ENCODE measurements around the gene B3GAT2.

B3GAT2 gene

DNA sequence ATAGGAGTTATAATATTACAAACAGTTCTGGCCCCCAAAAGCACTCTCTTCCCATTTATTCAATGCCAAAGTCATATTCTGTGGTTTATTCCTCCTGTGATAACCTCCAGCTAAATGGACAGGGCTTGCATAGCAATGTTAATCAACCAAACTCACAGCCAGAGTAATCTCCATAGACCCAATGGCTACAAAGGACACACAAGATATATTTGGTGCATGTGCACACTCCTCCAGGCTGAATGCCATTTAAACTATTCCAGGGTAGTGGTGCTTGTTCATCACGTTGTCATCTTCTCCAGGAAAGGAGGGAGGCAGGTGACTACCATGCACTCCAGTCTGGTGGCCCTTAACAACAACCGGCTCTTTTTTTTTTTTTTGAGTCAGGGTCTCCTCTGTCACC is 56.8 kb downstream of the B3GAT2 start:
- Histone ChIP-seq H3K4me3 (ENCODE audit: low read depth, low read length) (no peak overlapping the region), H3K27ac (ENCODE audit: low read depth, low read length) (no peak overlapping the region), H3K36me3 (ENCODE audit: control insufficient read depth, insufficient read depth, low read length) (no peaks in the 10 kb centered on the region), H3K9me3 (ENCODE audit: control insufficient read depth, insufficient read depth, low read depth, low read length) (no peaks in the 10 kb centered on the region), H3K27me3 (ENCODE audit: control insufficient read depth, insufficient read depth, low read length) (no peaks in the 10 kb centered on the region), H3K4me1 (ENCODE audit: control insufficient read depth, insufficient read depth, low read length) (no peaks in the 10 kb centered on the region), H3K9ac (ENCODE audit: low read length) (no peak overlapping the region)

DNA sequence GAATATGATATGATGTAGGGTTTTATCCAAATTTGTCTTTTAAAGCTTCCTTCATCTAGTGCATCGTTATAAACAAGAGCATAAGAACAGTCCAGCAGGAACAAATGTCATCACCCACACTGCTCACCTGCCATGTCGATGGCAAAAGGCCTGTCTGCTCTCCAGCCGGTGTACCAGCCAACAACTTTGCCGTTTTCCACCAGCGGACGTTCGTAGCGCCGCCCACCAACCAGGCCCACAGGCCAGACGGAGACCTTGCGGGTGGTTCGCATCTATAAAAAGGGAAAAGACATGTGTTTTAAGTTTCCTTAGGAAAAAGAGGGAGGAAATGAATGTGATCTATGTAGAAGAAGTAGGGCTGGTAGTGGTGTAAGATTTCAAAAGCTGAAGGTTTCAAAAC is 62.9 kb downstream of the B3GAT2 start:
- Histone ChIP-seq H3K36me3 (ENCODE audit: control insufficient read depth, insufficient read depth, low read length) (no peaks in the 10 kb centered on the region), H3K9ac (ENCODE audit: low read length) (no peak overlapping the region), H3K27me3 (ENCODE audit: control insufficient read depth, insufficient read depth, low read length) (no peaks in the 10 kb centered on the region), H3K4me1 (ENCODE audit: control insufficient read depth, insufficient read depth, low read length) (no peaks in the 10 kb centered on the region), H3K4me3 (ENCODE audit: low read depth, low read length) (no peak overlapping the region), H3K9me3 (ENCODE audit: control insufficient read depth, insufficient read depth, low read depth, low read length) (no peaks in the 10 kb centered on the region), H3K27ac (ENCODE audit: low read depth, low read length) (no peak overlapping the region)

DNA sequence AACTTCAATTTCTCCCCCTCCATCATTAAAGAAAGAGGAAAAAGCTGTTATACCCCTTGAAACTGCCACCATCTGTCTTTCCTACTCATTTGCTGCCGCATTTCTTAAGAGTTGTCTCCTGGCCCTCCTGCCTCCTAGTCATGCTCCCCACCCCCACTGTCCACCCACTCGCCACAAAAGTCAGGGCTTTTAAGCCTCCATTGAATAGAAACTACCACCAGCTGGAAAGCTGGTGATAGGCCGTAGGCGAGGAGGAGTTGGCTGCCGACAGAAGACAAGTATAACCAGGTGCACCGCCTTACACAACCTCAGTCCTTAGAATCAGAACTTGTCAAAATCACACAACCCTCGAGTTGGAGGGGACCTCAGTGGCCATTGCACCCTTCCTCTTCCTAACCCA is 67.6 kb downstream of the B3GAT2 start:
- Histone ChIP-seq H3K27ac (ENCODE audit: low read depth, low read length) (no peak overlapping the region), H3K9me3 (ENCODE audit: control insufficient read depth, insufficient read depth, low read depth, low read length) (no peaks in the 10 kb centered on the region), H3K27me3 (ENCODE audit: control insufficient read depth, insufficient read depth, low read length) (no peaks in the 10 kb centered on the region), H3K9ac (ENCODE audit: low read length) (no peak overlapping the region), H3K4me3 (ENCODE audit: low read depth, low read length) (no peak overlapping the region), H3K4me1 (ENCODE audit: control insufficient read depth, insufficient read depth, low read length) (peaks cover 17% of the 10 kb centered on the region), H3K36me3 (ENCODE audit: control insufficient read depth, insufficient read depth, low read length) (no peaks in the 10 kb centered on the region)

DNA sequence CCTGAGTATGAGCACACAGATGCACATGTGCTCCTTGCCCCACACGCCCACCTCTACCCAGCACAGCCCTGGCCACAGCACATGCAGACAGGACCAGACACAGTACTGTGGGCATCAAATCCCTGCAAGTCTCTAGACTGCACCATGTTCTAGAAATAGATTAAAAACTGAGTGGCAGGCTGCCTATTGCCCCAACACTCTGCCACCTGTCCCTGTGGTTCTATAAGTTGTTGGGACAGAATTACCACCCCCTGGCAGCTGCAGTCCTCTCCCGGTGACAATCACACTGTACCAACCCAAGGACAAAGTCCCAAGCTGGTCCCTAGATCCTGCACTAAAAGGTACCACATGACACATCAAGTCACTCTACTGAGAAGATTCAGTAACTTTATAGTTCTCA is 70.2 kb downstream of the B3GAT2 start:
- Histone ChIP-seq H3K27me3 (ENCODE audit: control insufficient read depth, insufficient read depth, low read length) (no peaks in the 10 kb centered on the region), H3K9me3 (ENCODE audit: control insufficient read depth, insufficient read depth, low read depth, low read length) (no peaks in the 10 kb centered on the region), H3K27ac (ENCODE audit: low read depth, low read length) (no peak overlapping the region), H3K9ac (ENCODE audit: low read length) (no peak overlapping the region), H3K4me1 (ENCODE audit: control insufficient read depth, insufficient read depth, low read length) (peaks cover 17% of the 10 kb centered on the region), H3K4me3 (ENCODE audit: low read depth, low read length) (no peak overlapping the region), H3K36me3 (ENCODE audit: control insufficient read depth, insufficient read depth, low read length) (no peaks in the 10 kb centered on the region)

DNA sequence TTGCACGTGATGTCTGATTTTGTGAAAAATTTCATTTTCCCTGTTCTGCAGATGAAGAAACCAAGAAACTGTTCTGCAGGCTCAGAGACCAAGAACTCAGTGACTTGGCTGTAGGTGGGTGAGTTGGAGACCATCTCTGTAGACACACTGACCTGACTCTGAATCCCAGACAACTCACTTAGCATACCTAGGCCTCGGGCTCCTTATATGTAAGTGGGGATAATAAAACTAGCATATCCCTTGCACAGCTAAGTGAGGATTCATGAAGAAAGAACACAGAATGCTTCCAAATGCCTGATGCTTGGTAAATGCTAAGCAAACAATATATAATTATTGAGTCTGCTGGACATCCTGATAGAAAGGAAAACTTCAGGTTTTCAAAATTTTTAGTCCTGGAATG is 70.8 kb downstream of the B3GAT2 start:
- Histone ChIP-seq H3K27me3 (ENCODE audit: control insufficient read depth, insufficient read depth, low read length) (no peaks in the 10 kb centered on the region), H3K9me3 (ENCODE audit: control insufficient read depth, insufficient read depth, low read depth, low read length) (no peaks in the 10 kb centered on the region), H3K9ac (ENCODE audit: low read length) (no peak overlapping the region), H3K4me3 (ENCODE audit: low read depth, low read length) (no peak overlapping the region), H3K36me3 (ENCODE audit: control insufficient read depth, insufficient read depth, low read length) (no peaks in the 10 kb centered on the region), H3K4me1 (ENCODE audit: control insufficient read depth, insufficient read depth, low read length) (peaks cover 17% of the 10 kb centered on the region), H3K27ac (ENCODE audit: low read depth, low read length) (no peak overlapping the region)

DNA sequence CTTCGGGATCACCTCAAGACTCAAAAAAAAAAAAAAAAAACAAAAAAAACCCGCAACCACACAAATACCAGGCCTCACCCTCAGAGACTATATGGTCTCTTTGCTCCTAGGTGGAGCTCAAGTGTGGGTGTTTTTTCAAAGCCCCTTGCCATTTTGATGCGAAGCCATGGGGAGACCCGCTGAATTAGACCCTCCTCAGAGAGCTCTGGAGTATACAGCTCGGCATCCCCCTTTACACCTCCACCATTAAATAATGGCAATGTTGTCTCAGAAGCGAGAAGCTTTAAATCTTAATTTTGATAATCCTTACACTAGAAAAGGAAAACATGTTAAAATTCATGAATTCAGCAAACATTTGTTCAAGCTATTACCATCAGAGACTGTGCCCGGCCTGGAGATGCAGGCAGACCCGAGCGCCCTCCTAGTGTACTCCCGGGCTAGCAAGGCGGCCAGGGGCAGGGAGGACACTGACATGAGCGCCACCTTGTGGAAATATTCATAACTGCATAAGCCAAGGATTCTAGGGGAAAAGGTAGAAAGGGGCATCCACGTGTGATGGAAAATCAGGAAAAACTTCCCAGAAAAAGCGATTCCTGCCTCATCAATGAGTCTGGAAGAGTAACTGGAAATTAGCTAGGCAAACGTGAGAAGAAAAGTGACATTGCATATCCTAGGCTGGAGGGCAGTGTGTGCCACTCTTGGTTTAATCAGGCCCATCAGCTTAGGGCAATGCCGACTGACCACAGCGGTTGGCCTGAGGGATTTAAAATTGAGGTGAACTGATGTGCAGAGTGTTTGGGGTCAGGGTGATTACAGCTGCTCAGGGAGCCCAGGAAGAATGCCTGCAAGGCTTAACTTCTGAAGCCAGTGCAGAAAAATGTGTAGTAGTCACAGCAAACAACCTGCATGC is 72.5 kb downstream of the B3GAT2 start:
- Histone ChIP-seq H3K4me1 (ENCODE audit: control insufficient read depth, insufficient read depth, low read length) (peaks cover 17% of the 10 kb centered on the region), H3K9me3 (ENCODE audit: control insufficient read depth, insufficient read depth, low read depth, low read length) (no peaks in the 10 kb centered on the region), H3K4me3 (ENCODE audit: low read depth, low read length) (no peak overlapping the region), H3K27me3 (ENCODE audit: control insufficient read depth, insufficient read depth, low read length) (no peaks in the 10 kb centered on the region), H3K9ac (ENCODE audit: low read length) (no peak overlapping the region), H3K27ac (ENCODE audit: low read depth, low read length) (no peak overlapping the region), H3K36me3 (ENCODE audit: control insufficient read depth, insufficient read depth, low read length) (no peaks in the 10 kb centered on the region)

DNA sequence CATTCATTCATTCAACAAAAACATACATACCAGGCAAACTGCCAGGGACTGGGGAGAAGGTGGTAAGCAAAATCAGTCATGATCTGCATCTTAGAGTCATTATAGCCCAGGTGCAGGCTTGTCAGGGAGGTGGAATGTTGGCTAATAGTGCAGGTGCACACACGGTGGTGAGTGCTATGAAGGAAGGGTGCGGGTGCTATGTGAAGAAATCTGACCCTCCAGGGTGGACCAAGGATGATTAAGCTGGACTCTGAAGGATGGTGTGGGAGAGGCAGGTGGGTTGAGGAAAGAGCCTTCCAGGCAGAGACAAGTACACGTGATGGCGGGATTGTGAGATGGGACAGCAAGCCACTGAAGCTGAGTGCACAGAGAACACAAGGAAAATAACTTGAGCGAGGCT is 77.4 kb downstream of the B3GAT2 start:
- no peaks in the 10 kb centered on the region for H3K27me3 ChIP-seq (ENCODE audit: control insufficient read depth, insufficient read depth, low read length)
- H3K9ac ChIP-seq (ENCODE audit: low read length): no peak overlapping the region
- H3K4me3 ChIP-seq (ENCODE audit: low read depth, low read length): no peak overlapping the region
- H3K27ac ChIP-seq (ENCODE audit: low read depth, low read length): no peak overlapping the region
- no peaks in the 10 kb centered on the region; the same call in 1 of the 2 replicates for H3K9me3 ChIP-seq (ENCODE audit: control insufficient read depth, insufficient read depth, low read depth, low read length)
- H3K36me3 ChIP-seq (ENCODE audit: control insufficient read depth, insufficient read depth, low read length): no peaks in the 10 kb centered on the region
- peaks cover 4% of the 10 kb centered on the region for H3K4me1 ChIP-seq (ENCODE audit: control insufficient read depth, insufficient read depth, low read length)

DNA sequence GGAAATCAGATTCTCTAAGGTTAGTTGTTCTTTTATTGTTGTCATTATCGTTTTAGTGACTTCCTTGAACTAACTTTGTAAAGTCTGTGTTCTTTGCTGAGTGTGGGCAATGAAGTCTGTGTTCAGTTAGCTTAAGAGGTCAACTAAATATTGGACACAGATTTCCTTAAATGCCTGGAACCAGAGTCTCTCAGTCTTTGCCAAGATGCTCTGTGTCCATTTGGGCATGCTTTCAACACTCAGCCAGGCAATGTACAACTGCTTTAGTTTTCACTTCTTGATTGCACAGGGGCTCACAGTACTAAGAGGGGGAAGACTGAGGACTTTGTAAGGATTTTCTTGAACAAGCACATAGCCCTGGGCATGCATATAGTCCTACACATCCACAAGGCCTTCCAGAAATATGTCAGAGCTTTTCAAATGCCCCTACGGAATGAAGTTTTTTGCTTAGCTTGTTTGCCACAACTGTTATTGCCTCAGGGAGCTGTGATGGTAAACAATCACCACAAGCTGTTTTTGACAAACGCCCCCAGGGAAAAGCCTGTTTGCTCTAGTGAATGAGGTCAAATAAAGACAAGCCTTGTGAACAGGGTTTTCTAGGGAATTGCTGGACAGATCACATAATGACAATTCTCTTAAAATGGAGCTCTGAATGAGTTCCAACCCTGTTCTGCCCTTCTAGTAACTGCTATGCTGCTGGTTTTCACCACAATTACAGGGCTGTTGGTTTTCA is 82.5 kb downstream of the B3GAT2 start:
- H3K9me3 ChIP-seq (ENCODE audit: control insufficient read depth, insufficient read depth, low read depth, low read length): peaks cover 21% of the 10 kb centered on the region
- H3K36me3 ChIP-seq (ENCODE audit: control insufficient read depth, insufficient read depth, low read length): no peaks in the 10 kb centered on the region
- no peak overlapping the region for H3K27ac ChIP-seq (ENCODE audit: low read depth, low read length)
- H3K27me3 ChIP-seq (ENCODE audit: control insufficient read depth, insufficient read depth, low read length): no peaks in the 10 kb centered on the region
- H3K4me3 ChIP-seq (ENCODE audit: low read depth, low read length): no peak overlapping the region
- H3K9ac ChIP-seq (ENCODE audit: low read length): no peak overlapping the region
- H3K4me1 ChIP-seq (ENCODE audit: control insufficient read depth, insufficient read depth, low read length): peaks cover 6% of the 10 kb centered on the region; the same call in 1 of the 2 replicates

DNA sequence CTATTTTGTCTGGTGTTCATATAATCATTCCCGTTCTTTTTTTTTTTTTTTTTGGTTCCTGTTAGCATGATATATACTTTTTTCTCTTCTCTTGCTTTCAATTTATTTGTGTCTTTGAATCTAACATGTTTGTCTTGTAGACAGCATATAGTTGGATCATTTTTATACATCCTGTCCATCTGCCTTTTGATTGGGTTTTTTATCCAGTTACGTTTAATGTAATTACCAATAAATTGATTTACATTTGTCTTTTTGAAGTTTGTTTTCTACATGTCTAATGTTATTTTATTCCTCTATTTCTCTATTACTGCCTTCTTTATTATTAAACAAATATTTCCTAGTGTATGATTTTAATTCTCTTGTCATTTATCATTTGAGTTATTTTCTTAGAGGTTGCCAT is 84.4 kb downstream of the B3GAT2 start:
- Histone ChIP-seq H3K9me3 (ENCODE audit: control insufficient read depth, insufficient read depth, low read depth, low read length) (peaks cover 21% of the 10 kb centered on the region), H3K4me3 (ENCODE audit: low read depth, low read length) (no peak overlapping the region), H3K27ac (ENCODE audit: low read depth, low read length) (no peak overlapping the region), H3K27me3 (ENCODE audit: control insufficient read depth, insufficient read depth, low read length) (no peaks in the 10 kb centered on the region), H3K36me3 (ENCODE audit: control insufficient read depth, insufficient read depth, low read length) (no peaks in the 10 kb centered on the region), H3K9ac (ENCODE audit: low read length) (no peak overlapping the region), H3K4me1 (ENCODE audit: control insufficient read depth, insufficient read depth, low read length) (peaks cover 6% of the 10 kb centered on the region; the same call in 1 of the 2 replicates)

DNA sequence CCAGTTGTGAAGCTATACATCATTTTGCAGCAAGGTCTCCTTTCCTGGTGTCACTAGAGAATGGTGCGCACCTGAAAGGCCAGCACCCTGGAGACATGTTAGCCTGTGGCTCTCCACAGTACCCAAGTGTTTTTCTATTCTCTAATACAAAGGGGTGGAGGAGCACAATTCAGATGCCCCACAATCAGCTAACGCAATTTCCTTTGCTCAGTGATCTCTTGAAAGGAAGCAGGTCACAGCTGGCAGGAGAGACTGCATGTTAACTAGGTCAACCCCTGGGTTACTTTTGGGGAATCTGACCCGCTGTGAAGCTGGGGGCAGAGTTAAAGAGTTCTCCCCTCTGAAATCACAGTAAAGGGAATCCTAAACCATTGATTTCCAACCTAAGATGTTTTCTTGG is 92.5 kb downstream of the B3GAT2 start:
- H3K27me3 ChIP-seq (ENCODE audit: control insufficient read depth, insufficient read depth, low read length): no peaks in the 10 kb centered on the region
- no peaks in the 10 kb centered on the region for H3K9me3 ChIP-seq (ENCODE audit: control insufficient read depth, insufficient read depth, low read depth, low read length)
- no peak overlapping the region for H3K4me3 ChIP-seq (ENCODE audit: low read depth, low read length)
- H3K4me1 ChIP-seq (ENCODE audit: control insufficient read depth, insufficient read depth, low read length): peaks cover 9% of the 10 kb centered on the region
- H3K9ac ChIP-seq (ENCODE audit: low read length): no peak overlapping the region
- peak overlapping the region; percentile 9; the same call in 1 of the 2 replicates for H3K27ac ChIP-seq (ENCODE audit: low read depth, low read length)
- peaks cover 12% of the 10 kb centered on the region; the same call in 1 of the 2 replicates for H3K36me3 ChIP-seq (ENCODE audit: control insufficient read depth, insufficient read depth, low read length)

DNA sequence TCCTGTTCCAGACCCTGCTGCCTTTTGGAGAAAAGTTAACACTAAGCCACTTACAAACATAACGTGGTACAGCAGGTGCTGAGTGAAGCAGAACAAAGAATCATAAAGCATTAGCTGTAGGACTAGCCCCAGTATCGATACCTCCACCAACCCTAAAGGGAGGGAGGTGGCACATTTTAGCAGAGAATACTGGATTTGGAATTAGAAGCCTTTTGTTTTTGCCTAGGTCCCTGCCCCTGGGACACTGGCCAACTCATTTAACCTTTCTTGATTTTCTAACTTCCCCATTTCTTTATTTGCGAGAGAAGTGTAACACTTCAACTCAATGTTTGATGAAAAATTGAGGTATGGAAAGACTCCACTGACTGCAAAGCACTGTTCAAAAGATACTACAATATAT is 93.5 kb downstream of the B3GAT2 start:
- Histone ChIP-seq H3K27me3 (ENCODE audit: control insufficient read depth, insufficient read depth, low read length) (no peaks in the 10 kb centered on the region), H3K4me3 (ENCODE audit: low read depth, low read length) (no peak overlapping the region), H3K9ac (ENCODE audit: low read length) (no peak overlapping the region), H3K36me3 (ENCODE audit: control insufficient read depth, insufficient read depth, low read length) (peaks cover 14% of the 10 kb centered on the region; the same call in 1 of the 2 replicates), H3K27ac (ENCODE audit: low read depth, low read length) (no peak overlapping the region), H3K4me1 (ENCODE audit: control insufficient read depth, insufficient read depth, low read length) (peaks cover 9% of the 10 kb centered on the region), H3K9me3 (ENCODE audit: control insufficient read depth, insufficient read depth, low read depth, low read length) (no peaks in the 10 kb centered on the region)
